NT2/D1 (cell line): Measurements from ENCODE around the gene SNAPC3.

Source experiments
- SUZ12 ChIP-seq: IDR thresholded peaks from 2 replicates; pipeline ENCODE4 v1.6.1; 2011; ENCODE audit not compliant: insufficient read length, insufficient read depth; ENCODE audit errors: extremely low read depth
- YY1 ChIP-seq: IDR thresholded peaks from 2 replicates; pipeline ENCODE4 v1.6.1; 2011; ENCODE audit not compliant: insufficient read length, insufficient read depth
- ZNF274 ChIP-seq: IDR thresholded peaks from 2 replicates; pipeline ENCODE4 v1.6.1; 2011; ENCODE audit warnings: mild to moderate bottlenecking, low read depth, low read length

DNA sequence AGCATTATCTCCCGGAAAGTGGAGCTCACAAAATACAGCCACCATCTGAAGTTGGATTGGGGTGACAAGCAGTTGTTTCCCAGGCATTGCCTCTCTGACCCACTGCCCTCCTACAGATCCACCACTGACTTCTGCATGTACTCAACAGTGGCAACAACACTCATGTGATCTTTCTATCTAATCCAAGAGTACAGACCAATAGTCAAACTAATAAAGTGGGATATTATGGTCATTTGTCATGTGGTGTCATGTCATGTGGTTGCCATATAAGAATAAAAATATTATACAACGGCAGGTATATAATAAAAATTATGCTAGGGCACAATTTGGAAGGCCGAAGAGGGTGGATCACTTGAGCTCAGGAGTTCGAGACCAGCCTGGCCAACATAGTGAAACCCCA lies 33.0 kb upstream of the SNAPC3 start:
- no peak for TF ChIP-seq ZNF274
- no peak for TF ChIP-seq YY1
- TF ChIP-seq SUZ12, result no peak
